Measurements from ENCODE around the gene LAMTOR5. TPM values are rescaled to one million over a fixed set of nuclear protein-coding genes. Genes with fewer than 3 reads are reported as not detected.
"Not testable (repeated sequence)": the region's sequence is repeated elsewhere in the genome, so short reads cannot be mapped to it uniquely, and the experiment has no call there.

The LAMTOR5 gene
- polyA plus RNA-seq, 1 donor from 2014 or later, result 102 TPM

GRCh38 chr1:110404401-110404800, 3.1 kb downstream of the LAMTOR5 start:
- no peaks in the 10 kb centered on the region for H3K27me3 ChIP-seq (ENCODE audit: insufficient read depth, low read depth, low read length)
- no peak overlapping the region for H2AFZ ChIP-seq (ENCODE audit: low read depth, low read length)
- no peaks in the 10 kb centered on the region for H3F3A ChIP-seq (ENCODE audit: insufficient read depth, low read length, poor library complexity, severe bottlenecking)
- TF ChIP-seq EZH2 (IDR thresholded peaks at IDR 0.05; ENCODE audit: borderline replicate concordance, insufficient read depth, low read length, poor library complexity, severe bottlenecking) (no peak), RAD21 (conservative IDR thresholded peaks at IDR 0.05) (no peak), CTCF (IDR thresholded peaks at IDR 0.05; ENCODE audit: poor library complexity, severe bottlenecking) (no peak), POLR2AphosphoS5 (IDR thresholded peaks at IDR 0.05) (no peak), MXI1 (conservative IDR thresholded peaks at IDR 0.05; ENCODE audit: poor library complexity, severe bottlenecking) (no peak), EP300 (conservative IDR thresholded peaks at IDR 0.05; ENCODE audit: poor library complexity, severe bottlenecking) (no peak), TAF1 (IDR thresholded peaks at IDR 0.05; ENCODE audit: low read depth) (no peak), SMC3 (conservative IDR thresholded peaks at IDR 0.05; ENCODE audit: poor library complexity) (no peak)
- TF ChIP-seq, protein P1, sequence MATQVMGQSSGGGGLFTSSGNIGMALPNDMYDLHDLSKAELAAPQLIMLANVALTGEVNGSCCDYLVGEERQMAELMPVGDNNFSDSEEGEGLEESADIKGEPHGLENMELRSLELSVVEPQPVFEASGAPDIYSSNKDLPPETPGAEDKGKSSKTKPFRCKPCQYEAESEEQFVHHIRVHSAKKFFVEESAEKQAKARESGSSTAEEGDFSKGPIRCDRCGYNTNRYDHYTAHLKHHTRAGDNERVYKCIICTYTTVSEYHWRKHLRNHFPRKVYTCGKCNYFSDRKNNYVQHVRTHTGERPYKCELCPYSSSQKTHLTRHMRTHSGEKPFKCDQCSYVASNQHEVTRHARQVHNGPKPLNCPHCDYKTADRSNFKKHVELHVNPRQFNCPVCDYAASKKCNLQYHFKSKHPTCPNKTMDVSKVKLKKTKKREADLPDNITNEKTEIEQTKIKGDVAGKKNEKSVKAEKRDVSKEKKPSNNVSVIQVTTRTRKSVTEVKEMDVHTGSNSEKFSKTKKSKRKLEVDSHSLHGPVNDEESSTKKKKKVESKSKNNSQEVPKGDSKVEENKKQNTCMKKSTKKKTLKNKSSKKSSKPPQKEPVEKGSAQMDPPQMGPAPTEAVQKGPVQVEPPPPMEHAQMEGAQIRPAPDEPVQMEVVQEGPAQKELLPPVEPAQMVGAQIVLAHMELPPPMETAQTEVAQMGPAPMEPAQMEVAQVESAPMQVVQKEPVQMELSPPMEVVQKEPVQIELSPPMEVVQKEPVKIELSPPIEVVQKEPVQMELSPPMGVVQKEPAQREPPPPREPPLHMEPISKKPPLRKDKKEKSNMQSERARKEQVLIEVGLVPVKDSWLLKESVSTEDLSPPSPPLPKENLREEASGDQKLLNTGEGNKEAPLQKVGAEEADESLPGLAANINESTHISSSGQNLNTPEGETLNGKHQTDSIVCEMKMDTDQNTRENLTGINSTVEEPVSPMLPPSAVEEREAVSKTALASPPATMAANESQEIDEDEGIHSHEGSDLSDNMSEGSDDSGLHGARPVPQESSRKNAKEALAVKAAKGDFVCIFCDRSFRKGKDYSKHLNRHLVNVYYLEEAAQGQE (IDR thresholded peaks at IDR 0.05; ENCODE audit: borderline replicate concordance), result no peak
- no peaks in the 10 kb centered on the region for H3K9me3 ChIP-seq (ENCODE audit: low read length)
- H3K36me3 ChIP-seq (ENCODE audit: insufficient read depth, low read length), result no peaks in the 10 kb centered on the region
- no peaks in the 10 kb centered on the region for H3K9me2 ChIP-seq (ENCODE audit: insufficient read depth, low read length)
- H3K27ac ChIP-seq (ENCODE audit: low read length), result no peak overlapping the region
- peaks cover 13% of the 10 kb centered on the region for H3K79me2 ChIP-seq (replicated peaks; ENCODE audit: insufficient read depth, low read length)
- no peak overlapping the region for H3K9ac ChIP-seq (ENCODE audit: low read length)
- H4K20me1 ChIP-seq (ENCODE audit: insufficient read depth), result no peaks in the 10 kb centered on the region
- H3K4me3 ChIP-seq (ENCODE audit: low read length), result no peak overlapping the region
- H3K4me2 ChIP-seq (ENCODE audit: low read length), result no peak overlapping the region

DNA sequence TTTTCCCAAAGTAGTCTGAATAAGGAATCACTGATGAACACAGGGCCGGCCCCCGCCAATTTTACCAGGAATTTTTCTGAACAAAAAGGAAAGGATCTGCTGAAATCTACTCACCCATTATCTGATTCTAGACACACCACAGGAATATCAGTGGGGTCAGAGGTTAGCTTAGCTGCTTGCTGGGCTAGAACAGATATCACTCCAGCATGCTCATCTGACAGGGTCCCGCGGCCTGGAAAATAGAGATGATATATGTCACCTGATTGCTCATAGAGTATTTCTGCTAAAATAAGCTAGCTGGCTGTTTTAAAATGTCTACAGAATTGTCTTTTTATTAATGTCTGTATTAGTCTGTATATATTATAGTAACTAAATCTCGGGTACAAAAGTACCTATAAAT, 3.7 kb downstream of the LAMTOR5 start:
- Histone ChIP-seq H3K27ac (ENCODE audit: low read length) (no peak overlapping the region), H4K20me1 (ENCODE audit: insufficient read depth) (no peaks in the 10 kb centered on the region), H3K36me3 (ENCODE audit: insufficient read depth, low read length) (no peaks in the 10 kb centered on the region), H3K79me2 (replicated peaks; ENCODE audit: insufficient read depth, low read length) (peaks cover 13% of the 10 kb centered on the region), H3K9ac (ENCODE audit: low read length) (no peak overlapping the region), H3K9me3 (ENCODE audit: low read length) (no peaks in the 10 kb centered on the region), H3K27me3 (ENCODE audit: insufficient read depth, low read depth, low read length) (no peaks in the 10 kb centered on the region), H3K4me3 (ENCODE audit: low read length) (no peak overlapping the region), H2AFZ (ENCODE audit: low read depth, low read length) (no peak overlapping the region), H3K9me2 (ENCODE audit: insufficient read depth, low read length) (no peaks in the 10 kb centered on the region), H3K4me2 (ENCODE audit: low read length) (no peak overlapping the region), H3F3A (ENCODE audit: insufficient read depth, low read length, poor library complexity, severe bottlenecking) (no peaks in the 10 kb centered on the region)
- TF ChIP-seq TAF1 (IDR thresholded peaks at IDR 0.05; ENCODE audit: low read depth) (no peak), EZH2 (IDR thresholded peaks at IDR 0.05; ENCODE audit: borderline replicate concordance, insufficient read depth, low read length, poor library complexity, severe bottlenecking) (no peak), CTCF (IDR thresholded peaks at IDR 0.05; ENCODE audit: poor library complexity, severe bottlenecking) (no peak)
- TF ChIP-seq, protein P1 (IDR thresholded peaks at IDR 0.05; ENCODE audit: borderline replicate concordance), result no peak

DNA sequence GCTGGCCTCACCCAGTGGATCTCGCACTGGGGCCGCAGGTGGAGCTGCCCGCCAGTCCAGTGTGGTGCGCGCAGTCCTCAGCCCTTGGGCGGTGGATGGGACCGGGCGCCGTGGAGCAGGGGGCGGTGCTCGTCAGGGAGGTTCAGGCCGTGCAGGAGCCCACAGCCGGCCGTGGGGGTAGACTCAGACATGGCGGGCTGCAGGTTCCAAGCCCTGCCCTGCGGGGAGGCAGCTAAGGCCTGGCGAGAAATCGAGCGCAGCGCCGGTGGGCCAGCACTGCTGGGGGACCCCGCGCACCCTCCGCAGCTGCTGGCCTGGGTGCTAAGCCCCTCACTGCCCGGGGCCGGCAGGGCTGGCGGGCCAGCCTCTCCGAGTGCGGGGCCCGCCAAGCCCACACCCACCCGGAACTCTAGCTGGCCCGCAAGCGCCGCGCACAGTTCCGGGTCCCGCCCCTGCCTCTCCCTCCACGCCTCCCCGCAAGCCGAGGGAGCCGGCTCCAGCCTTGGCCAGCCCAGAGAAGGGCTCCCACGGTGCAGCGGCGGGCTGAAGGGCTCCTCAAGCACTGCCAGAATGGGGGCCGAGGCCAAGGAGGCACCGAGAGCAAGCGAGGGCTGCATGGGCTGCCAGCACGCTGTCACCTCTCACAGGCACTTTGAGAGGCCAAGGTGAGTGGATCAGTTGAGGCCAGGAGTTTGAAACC, 11.1 kb downstream of the LAMTOR5 start:
- not testable (repeated sequence) for H3K79me2 ChIP-seq (replicated peaks; ENCODE audit: insufficient read depth, low read length); H3K27ac ChIP-seq (ENCODE audit: low read length); H3K9me3 ChIP-seq (ENCODE audit: low read length); H3K4me2 ChIP-seq (ENCODE audit: low read length); H3K9me2 ChIP-seq (ENCODE audit: insufficient read depth, low read length); H3K4me3 ChIP-seq (ENCODE audit: low read length); H4K20me1 ChIP-seq (ENCODE audit: insufficient read depth); H3F3A ChIP-seq (ENCODE audit: insufficient read depth, low read length, poor library complexity, severe bottlenecking); H3K36me3 ChIP-seq (ENCODE audit: insufficient read depth, low read length); H3K27me3 ChIP-seq (ENCODE audit: insufficient read depth, low read depth, low read length); H2AFZ ChIP-seq (ENCODE audit: low read depth, low read length); H3K9ac ChIP-seq (ENCODE audit: low read length)
